Measurements from ENCODE around the gene ABCC8. TPM values are rescaled to one million over a fixed set of nuclear protein-coding genes. Genes with fewer than 3 reads are reported as not detected.

The ABCC8 gene
- total and polyA plus RNA-seq, 9 of the 15 experiments (the other 6 are each of a cell fraction or from before 2014, with no cell fraction given) = not detected

- TF ChIP-seq, protein P1, sequence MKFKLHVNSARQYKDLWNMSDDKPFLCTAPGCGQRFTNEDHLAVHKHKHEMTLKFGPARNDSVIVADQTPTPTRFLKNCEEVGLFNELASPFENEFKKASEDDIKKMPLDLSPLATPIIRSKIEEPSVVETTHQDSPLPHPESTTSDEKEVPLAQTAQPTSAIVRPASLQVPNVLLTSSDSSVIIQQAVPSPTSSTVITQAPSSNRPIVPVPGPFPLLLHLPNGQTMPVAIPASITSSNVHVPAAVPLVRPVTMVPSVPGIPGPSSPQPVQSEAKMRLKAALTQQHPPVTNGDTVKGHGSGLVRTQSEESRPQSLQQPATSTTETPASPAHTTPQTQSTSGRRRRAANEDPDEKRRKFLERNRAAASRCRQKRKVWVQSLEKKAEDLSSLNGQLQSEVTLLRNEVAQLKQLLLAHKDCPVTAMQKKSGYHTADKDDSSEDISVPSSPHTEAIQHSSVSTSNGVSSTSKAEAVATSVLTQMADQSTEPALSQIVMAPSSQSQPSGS (CRISPR knock-in tag; IDR thresholded peaks at IDR 0.05) = no peak
- TF ChIP-seq FIP1L1 (IDR thresholded peaks at IDR 0.05; ENCODE audit: low read depth, low read length, poor library complexity, severe bottlenecking) (peak; percentile 86), L3MBTL2 (IDR thresholded peaks at IDR 0.05) (peak; percentile 83), RNF2 (IDR thresholded peaks at IDR 0.05) (peak; percentile 19; the same call in 1 of the 2 replicates), TBP (optimal IDR thresholded peaks at IDR 0.05; ENCODE audit: low read depth, low read length) (peak; percentile 61), CCNT2 (IDR thresholded peaks at IDR 0.05; ENCODE audit: borderline replicate concordance, extremely low read depth, insufficient read length, low read depth, low read length) (peak; percentile 65), PHF8 (IDR thresholded peaks at IDR 0.05; ENCODE audit: borderline replicate concordance, low read length) (peak; percentile 80; the same call in 1 of the 2 replicates), GABPB1 (CRISPR knock-in tag; IDR thresholded peaks at IDR 0.05) (peak; percentile 75), ZNF444 (CRISPR knock-in tag; IDR thresholded peaks at IDR 0.05) (no peak), ZHX1 (conservative IDR thresholded peaks at IDR 0.05; ENCODE audit: low read length) (0 out of 2 replicates have a peak, but pooled peaks have one; percentile 29)
- TF ChIP-seq, protein P2, sequence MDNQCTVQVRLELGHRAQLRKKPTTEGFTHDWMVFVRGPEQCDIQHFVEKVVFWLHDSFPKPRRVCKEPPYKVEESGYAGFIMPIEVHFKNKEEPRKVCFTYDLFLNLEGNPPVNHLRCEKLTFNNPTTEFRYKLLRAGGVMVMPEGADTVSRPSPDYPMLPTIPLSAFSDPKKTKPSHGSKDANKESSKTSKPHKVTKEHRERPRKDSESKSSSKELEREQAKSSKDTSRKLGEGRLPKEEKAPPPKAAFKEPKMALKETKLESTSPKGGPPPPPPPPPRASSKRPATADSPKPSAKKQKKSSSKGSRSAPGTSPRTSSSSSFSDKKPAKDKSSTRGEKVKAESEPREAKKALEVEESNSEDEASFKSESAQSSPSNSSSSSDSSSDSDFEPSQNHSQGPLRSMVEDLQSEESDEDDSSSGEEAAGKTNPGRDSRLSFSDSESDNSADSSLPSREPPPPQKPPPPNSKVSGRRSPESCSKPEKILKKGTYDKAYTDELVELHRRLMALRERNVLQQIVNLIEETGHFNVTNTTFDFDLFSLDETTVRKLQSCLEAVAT (IDR thresholded peaks at IDR 0.05) = peak in 1 of 2 experiments; percentile 84; a peak in 1 of 4 replicates
- TF ChIP-seq, protein P3, sequence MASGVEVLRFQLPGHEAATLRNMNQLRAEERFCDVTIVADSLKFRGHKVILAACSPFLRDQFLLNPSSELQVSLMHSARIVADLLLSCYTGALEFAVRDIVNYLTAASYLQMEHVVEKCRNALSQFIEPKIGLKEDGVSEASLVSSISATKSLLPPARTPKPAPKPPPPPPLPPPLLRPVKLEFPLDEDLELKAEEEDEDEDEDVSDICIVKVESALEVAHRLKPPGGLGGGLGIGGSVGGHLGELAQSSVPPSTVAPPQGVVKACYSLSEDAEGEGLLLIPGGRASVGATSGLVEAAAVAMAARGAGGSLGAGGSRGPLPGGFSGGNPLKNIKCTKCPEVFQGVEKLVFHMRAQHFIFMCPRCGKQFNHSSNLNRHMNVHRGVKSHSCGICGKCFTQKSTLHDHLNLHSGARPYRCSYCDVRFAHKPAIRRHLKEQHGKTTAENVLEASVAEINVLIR (CRISPR knock-in tag; IDR thresholded peaks at IDR 0.05) = peak; percentile 53
- TF ChIP-seq, protein P4, sequence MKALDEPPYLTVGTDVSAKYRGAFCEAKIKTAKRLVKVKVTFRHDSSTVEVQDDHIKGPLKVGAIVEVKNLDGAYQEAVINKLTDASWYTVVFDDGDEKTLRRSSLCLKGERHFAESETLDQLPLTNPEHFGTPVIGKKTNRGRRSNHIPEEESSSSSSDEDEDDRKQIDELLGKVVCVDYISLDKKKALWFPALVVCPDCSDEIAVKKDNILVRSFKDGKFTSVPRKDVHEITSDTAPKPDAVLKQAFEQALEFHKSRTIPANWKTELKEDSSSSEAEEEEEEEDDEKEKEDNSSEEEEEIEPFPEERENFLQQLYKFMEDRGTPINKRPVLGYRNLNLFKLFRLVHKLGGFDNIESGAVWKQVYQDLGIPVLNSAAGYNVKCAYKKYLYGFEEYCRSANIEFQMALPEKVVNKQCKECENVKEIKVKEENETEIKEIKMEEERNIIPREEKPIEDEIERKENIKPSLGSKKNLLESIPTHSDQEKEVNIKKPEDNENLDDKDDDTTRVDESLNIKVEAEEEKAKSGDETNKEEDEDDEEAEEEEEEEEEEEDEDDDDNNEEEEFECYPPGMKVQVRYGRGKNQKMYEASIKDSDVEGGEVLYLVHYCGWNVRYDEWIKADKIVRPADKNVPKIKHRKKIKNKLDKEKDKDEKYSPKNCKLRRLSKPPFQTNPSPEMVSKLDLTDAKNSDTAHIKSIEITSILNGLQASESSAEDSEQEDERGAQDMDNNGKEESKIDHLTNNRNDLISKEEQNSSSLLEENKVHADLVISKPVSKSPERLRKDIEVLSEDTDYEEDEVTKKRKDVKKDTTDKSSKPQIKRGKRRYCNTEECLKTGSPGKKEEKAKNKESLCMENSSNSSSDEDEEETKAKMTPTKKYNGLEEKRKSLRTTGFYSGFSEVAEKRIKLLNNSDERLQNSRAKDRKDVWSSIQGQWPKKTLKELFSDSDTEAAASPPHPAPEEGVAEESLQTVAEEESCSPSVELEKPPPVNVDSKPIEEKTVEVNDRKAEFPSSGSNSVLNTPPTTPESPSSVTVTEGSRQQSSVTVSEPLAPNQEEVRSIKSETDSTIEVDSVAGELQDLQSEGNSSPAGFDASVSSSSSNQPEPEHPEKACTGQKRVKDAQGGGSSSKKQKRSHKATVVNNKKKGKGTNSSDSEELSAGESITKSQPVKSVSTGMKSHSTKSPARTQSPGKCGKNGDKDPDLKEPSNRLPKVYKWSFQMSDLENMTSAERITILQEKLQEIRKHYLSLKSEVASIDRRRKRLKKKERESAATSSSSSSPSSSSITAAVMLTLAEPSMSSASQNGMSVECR (CRISPR knock-in tag; IDR thresholded peaks at IDR 0.05) = peak; percentile 21; the same call in 1 of the 2 replicates
Observed at GRCh38 chr11:17352950-17353820, 123.5 kb downstream of the ABCC8 start (continued).
